Measurements from ENCODE around the gene TENM4.

The TENM4 gene

DNA sequence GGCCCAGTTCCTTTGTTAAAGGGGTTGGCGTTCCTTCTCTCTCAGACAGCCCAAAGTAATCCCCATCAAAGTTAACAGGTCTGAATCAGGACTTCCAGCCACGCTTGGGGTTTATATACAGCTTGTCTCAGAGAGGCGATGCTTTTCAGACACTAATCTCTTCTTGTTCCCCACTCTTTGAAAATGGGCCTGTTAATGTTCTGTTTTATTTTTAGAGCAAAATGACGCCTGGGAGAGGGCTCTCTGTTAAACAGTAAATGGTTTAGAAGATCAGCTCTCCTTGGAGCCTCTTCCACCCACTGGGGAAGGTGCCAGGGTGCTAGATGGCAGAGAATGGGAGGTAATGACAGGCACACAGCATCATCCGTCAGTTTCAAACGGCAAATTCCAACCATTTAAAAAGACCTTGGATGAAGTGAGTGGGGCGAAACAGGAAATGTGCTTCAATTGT, 630.2 kb downstream of the TENM4 start:
- DNase-seq (ENCODE audit: low spot score): no peak

GRCh38 chr11:78809931-78810541, 630.8 kb downstream of the TENM4 start:
- no peak for DNase-seq (ENCODE audit: low spot score)

DNA sequence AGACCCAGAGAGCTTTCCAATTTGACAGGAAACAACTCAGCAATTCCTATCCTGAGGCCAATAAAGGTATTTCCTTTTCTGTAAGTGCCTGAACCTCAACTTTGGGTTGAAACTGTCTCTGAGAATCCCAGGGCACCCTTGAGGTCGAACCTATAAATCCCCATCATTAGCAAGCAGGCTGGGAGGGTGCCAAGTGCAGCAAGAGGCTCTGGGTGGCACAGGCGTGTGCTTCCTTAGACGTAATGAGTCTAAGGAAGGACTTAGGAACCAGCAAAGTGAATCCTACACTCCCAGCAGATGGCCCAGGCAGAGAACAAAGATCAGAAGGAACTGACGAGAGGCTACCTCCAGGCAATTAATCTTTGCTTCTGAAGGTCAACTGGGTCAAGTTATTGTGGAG, 631.9 kb downstream of the TENM4 start:
- no peak for DNase-seq (ENCODE audit: low spot score)

DNA sequence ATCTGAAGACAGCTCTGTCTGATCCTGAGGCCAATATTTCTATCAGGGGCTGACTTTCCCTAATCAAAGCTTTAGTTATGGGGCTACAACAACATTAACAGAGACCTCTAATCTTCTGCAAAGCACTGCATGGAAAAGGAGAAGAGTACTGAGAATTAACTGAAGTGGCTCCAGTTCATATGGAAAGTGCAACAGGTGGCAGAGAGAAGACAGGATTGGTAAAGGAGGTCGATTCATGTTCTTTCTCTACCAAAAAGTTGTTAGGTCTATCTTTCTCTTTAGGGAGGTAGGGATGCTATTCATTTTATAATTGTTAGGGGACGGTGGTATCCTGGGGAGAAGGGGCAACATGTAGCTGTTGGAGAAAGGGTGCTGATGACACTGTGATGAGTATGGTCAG, 633.5 kb downstream of the TENM4 start:
- no peak for DNase-seq (ENCODE audit: low spot score)

DNA sequence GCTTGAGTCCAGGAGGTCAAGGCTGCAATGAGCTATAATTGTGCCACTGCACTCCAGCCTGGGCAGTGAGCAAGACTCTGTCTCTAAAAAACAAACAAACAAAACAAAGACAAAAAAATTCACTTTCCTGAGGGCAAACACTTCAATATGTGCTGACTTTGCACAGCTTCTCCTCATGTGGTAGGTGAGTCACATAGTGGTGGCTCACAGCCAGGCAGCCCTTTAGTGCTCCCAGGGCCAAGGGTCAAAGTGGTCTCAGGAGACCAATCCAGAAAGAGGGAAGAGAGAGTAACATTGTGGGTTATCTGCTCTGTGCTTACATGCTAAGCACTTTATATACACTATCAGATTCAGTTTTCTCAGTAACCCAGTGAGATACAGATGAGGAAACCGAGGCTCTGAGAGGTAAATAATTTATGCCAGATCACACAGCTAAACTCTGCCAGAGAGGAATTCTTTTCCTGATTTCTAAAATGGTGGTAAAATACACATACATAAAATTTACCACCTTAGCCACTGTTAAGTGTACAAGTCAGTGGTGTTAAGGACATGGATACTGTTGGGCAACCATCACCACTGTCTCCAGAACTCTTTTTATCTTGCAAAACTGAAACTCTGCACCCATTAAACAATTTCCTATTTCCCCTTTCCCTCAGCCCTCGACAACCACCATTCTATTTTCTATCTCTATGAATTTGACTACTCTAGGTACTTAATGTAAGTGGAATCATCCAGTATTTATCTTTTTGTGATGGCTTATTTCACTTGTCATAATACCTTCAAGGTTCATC, 634.4 kb downstream of the TENM4 start:
- DNase-seq (ENCODE audit: low spot score): no peak

GRCh38 chr11:78804991-78805390, 635.8 kb downstream of the TENM4 start:
- DNase-seq (ENCODE audit: low spot score): no peak

GRCh38 chr11:78803995-78804394, 636.8 kb downstream of the TENM4 start:
- DNase-seq (ENCODE audit: low spot score): no peak

GRCh38 chr11:78802058-78802761, 638.6 kb downstream of the TENM4 start:
- DNase-seq (ENCODE audit: low spot score): no peak

- DNase-seq (ENCODE audit: low spot score): no peak
Observed at GRCh38 chr11:78801161-78801884, 639.5 kb downstream of the TENM4 start.

DNA sequence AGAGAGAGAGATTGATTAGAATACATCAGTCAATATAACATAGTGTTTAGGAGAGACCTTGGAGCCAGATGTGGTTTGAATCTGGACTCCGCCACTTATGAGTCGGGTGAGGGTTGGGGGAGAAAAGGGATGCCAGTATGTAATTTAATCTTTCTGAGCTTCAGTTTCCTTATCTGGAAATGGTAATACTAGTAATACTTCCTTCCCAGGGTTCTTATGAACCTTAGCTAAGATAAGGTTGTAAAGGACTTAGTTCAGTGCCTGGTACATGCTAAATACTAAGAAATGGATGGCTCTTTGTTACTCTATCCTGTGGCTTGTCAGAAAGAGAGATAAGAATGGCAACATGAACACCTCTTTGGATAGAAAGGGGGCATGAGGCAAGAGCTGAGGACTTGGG, 640.1 kb downstream of the TENM4 start:
- no peak for DNase-seq (ENCODE audit: low spot score)

GRCh38 chr11:78800096-78800690, 640.6 kb downstream of the TENM4 start:
- DNase-seq (ENCODE audit: low spot score): no peak

DNA sequence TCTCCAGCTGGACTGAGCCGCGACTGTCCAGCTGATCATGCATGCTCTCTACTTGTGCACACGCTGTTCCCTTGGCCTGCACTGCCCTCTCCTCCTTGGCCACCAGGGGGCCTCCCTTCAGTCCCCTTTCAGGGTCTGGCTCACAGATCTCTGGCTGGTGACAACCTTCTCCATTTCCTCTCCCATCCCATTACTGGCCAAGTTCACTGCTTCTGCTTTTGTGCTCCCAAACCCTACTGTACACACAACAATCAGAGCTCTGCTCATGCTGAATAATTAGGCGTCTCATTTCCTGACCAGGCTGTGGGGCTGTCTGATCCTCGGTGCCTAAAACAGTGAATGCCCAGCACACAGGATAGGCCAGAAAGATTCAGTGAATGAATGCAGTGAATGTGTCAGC, 642.2 kb downstream of the TENM4 start:
- DNase-seq (ENCODE audit: low spot score): peak; percentile 41

- DNase-seq (ENCODE audit: low spot score): no peak
Observed at GRCh38 chr11:78797559-78797958, 643.3 kb downstream of the TENM4 start.

DNA sequence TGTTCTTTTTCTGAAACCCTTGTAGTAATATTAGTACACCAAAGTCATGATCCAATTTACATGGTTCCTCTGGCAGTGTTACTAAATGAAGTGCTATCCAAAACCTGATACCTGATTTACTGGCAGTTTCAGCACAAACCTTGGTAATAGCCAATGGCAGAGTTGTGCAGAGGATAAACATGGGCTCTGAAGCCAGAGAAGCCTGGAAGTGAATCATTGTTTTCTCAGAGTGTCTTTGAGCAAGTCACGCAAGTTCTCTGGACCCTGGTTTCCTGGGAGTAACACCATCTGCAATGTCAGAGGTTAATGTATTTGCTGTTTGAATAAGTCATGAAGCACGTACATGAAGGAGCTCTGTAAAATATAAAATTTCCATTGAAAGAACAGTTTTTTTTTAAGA, 643.9 kb downstream of the TENM4 start:
- DNase-seq (ENCODE audit: low spot score): no peak

DNA sequence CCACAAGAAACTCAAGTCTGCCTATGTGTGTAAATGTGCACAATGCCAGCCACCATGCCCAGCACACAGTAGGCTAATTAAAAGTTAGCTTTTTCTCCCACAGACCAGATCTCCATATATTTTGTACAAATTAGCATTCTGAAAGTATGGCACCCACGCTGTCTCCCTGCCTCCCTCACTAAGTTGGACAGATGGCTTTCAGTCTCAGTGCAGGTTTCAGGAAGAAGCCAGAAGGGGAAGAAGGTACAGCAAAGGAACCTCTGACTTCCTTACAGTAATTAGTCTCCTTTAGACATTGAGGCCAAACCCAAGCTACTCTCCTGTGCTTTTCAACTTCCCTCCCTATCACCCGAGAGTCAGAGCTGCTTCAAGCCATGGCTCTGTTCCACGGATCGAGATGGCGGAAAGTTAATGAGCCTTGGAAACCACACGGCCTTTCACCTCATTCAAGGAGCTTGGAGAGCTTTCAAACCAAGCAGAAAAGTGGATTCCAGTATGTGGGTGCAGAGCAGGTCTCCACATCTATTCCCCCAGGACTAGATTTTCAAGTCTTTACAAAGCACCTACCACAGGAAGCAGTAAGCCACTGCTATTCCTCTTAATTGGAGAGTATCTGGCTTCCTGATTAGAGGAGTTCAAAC, 645.1 kb downstream of the TENM4 start:
- DNase-seq (ENCODE audit: low spot score): no peak

DNA sequence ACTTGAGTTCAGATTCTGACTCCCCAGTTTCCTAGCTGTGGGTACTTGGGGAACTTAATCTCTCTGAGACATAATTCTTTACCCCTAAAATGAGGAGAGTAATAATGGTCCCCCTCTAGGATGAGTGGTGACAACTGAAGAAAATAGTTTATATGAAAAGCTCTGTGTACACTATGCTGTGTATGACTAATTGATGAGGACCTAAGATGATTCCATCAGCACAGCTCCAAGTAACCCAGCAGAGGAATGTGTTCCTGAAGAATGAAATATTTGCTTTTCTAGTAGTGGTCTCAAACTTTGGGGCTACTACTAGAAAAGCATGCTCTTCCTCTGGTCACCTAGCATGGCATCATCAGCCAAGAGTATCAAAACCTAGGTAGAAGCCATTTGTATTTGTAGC, 648.9 kb downstream of the TENM4 start:
- no peak for DNase-seq (ENCODE audit: low spot score)

- DNase-seq (ENCODE audit: low spot score): no peak
Observed at GRCh38 chr11:78791254-78791653, 649.6 kb downstream of the TENM4 start.

GRCh38 chr11:78790784-78791183, 650.0 kb downstream of the TENM4 start:
- DNase-seq (ENCODE audit: low spot score): no peak

DNA sequence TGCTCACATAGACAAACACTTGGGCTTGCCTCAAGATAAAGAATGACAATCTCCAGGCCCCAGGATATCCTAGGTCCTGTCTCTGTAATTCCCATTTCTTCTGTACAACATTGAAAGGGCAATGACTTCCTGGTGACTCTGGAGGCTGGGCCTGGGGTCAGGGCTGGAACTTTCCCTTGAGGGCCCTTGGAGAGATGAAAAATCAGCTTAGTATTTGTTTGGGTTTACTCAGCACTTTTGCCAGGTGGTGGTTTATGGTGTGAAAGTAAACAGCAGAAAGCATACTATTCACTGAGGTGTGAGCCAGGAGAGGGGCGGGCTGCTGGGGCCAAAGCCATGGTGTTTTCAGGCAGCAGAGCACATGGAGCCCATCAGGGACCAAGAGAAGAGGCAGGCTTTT, 651.5 kb downstream of the TENM4 start:
- DNase-seq (ENCODE audit: low spot score): no peak

DNA sequence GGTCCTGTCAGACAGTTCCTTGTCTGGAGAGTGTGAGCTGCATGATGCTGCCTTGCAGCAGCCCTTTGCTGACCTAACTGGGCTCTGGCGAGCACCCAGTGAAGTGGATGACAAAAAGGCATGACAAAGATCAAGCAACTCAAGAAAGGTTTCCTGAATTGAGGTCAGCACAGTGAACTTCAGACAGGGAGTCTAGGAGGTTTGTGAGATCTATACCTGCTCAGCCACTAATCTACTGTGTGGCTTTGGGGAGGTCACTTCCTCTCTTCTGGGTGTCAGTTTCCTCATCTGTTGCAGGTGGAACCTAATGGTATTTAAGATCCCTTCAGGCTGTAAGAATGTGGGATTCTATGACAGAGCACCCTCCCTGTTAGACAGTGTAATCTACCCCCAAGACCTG, 652.3 kb downstream of the TENM4 start:
- DNase-seq (ENCODE audit: low spot score): no peak

GRCh38 chr11:78787696-78788095, 653.1 kb downstream of the TENM4 start:
- no peak for DNase-seq (ENCODE audit: low spot score)

GRCh38 chr11:78786746-78787145, 654.1 kb downstream of the TENM4 start:
- DNase-seq (ENCODE audit: low spot score): no peak
